Testis (tissue), 2 donors: ENCODE data around the gene DDRGK1.

ENCODE experiments used
- CTCF ChIP-seq, 3 experiments: fragments of 450-650 bp in 2 of 3; fragments of 200-600 bp in 1 of 3; sonication (generic) in 1 of 3; IDR thresholded peaks; one replicate each; pipeline ENCODE4 v1.5.1; 2016 to 2019; ENCODE audit warnings: antibody characterized with exemption in 3 of 3, mild to moderate bottlenecking in 2 of 3, moderate library complexity in 1 of 3
- POLR2A ChIP-seq: fragments of 450-650 bp; IDR thresholded peaks from one replicate; pipeline ENCODE4 v1.6.1; 2017; ENCODE audit warnings: antibody characterized with exemption, mild to moderate bottlenecking, moderate library complexity

- TF ChIP-seq POLR2A: no peak
- TF ChIP-seq CTCF (IDR thresholded peaks at IDR 0.05): no peak
These were observed 40.7 kb upstream of the DDRGK1 start for GRCh38 chr20:3245156-3245555.
